ENCODE results near the gene DNAJB6.

The DNAJB6 gene

GRCh38 chr7:157399086-157399687, 62.4 kb downstream of the DNAJB6 start:
- TF ChIP-seq CTCF (IDR thresholded peaks at IDR 0.05; ENCODE audit: low read depth, low read length), result no peak
- Histone ChIP-seq H3K4me1 (peaks cover 9% of the 10 kb centered on the region), H3K36me3 (0 out of 2 replicates have a peak, but pooled peaks cover 2% of the 10 kb centered on the region)

GRCh38 chr7:157400171-157400860, 63.5 kb downstream of the DNAJB6 start:
- peaks cover 10% of the 10 kb centered on the region for H3K4me1 ChIP-seq
- TF ChIP-seq CTCF (IDR thresholded peaks at IDR 0.05; ENCODE audit: low read depth, low read length), result no peak
- H3K27me3 ChIP-seq, result no peaks in the 10 kb centered on the region

More at GRCh38 chr7:157399086-157399687, 62.4 kb downstream of the DNAJB6 start:
- Histone ChIP-seq H3K27me3 (no peaks in the 10 kb centered on the region), H3K4me3 (ENCODE audit: low read depth, low read length) (no peak overlapping the region), H3K9me3 (no peaks in the 10 kb centered on the region)
- no peak for DNase-seq

GRCh38 chr7:157401567-157402387, 65.0 kb downstream of the DNAJB6 start:
- Histone ChIP-seq H3K4me3 (ENCODE audit: low read depth, low read length) (no peak overlapping the region), H3K36me3 (0 out of 2 replicates have a peak, but pooled peaks cover 2% of the 10 kb centered on the region), H3K4me1 (peaks cover 20% of the 10 kb centered on the region), H3K9me3 (no peaks in the 10 kb centered on the region), H3K27me3 (no peaks in the 10 kb centered on the region)
- no peak for DNase-seq
- TF ChIP-seq CTCF (IDR thresholded peaks at IDR 0.05; ENCODE audit: low read depth, low read length), result no peak

More at GRCh38 chr7:157400171-157400860, 63.5 kb downstream of the DNAJB6 start:
- H3K4me3 ChIP-seq (ENCODE audit: low read depth, low read length), result no peak overlapping the region
- no peaks in the 10 kb centered on the region for H3K9me3 ChIP-seq
- no peak for DNase-seq
- 0 out of 2 replicates have a peak, but pooled peaks cover 2% of the 10 kb centered on the region for H3K36me3 ChIP-seq

GRCh38 chr7:157402388-157402703, 65.5 kb downstream of the DNAJB6 start:
- Histone ChIP-seq H3K4me3 (ENCODE audit: low read depth, low read length) (no peak overlapping the region), H3K36me3 (0 out of 2 replicates have a peak, but pooled peaks cover 2% of the 10 kb centered on the region), H3K9me3 (no peaks in the 10 kb centered on the region), H3K4me1 (peaks cover 20% of the 10 kb centered on the region), H3K27me3 (no peaks in the 10 kb centered on the region)
- no peak for TF ChIP-seq CTCF (IDR thresholded peaks at IDR 0.05; ENCODE audit: low read depth, low read length)
- DNase-seq, result no peak

GRCh38 chr7:157402911-157403534, 66.2 kb downstream of the DNAJB6 start:
- TF ChIP-seq CTCF (IDR thresholded peaks at IDR 0.05; ENCODE audit: low read depth, low read length), result no peak

More at GRCh38 chr7:157402911-157403534, 66.2 kb downstream of the DNAJB6 start:
- Histone ChIP-seq H3K4me1 (peaks cover 20% of the 10 kb centered on the region), H3K9me3 (no peaks in the 10 kb centered on the region), H3K36me3 (0 out of 2 replicates have a peak, but pooled peaks cover 2% of the 10 kb centered on the region), H3K4me3 (ENCODE audit: low read depth, low read length) (no peak overlapping the region), H3K27me3 (no peaks in the 10 kb centered on the region)
- DNase-seq, result no peak
